Caco-2 (cell line): Measurements from ENCODE around the gene RBM8A. TPM values are rescaled to one million over a fixed set of nuclear protein-coding genes. Genes with fewer than 3 reads are reported as not detected.

ENCODE experiments used
- BruUV-seq: library from RNA; stranded (reverse); fragments of 400-500 nt; replicated peaks from 2 replicates; lab custom pipeline; 2021; lab: Mats Ljungman, UMichigan
- CTCF ChIA-PET: fragments of 300-600 bp; sonication (Branson Sonifier 250); formaldehyde crosslinking; loops from one replicate; lab custom pipeline; 2022; ENCODE audit warnings: antibody characterized with exemption; lab: Charles Lee
- POLR2A ChIA-PET: fragments of 300-600 bp; sonication (Branson Sonifier 250); formaldehyde crosslinking; loops from one replicate; lab custom pipeline; 2022; ENCODE audit warnings: antibody characterized with exemption; lab: Charles Lee
- DNase-seq, 2 experiments: peaks; one replicate each; pipeline versions ENCODE4 v3.0.0 to v3.0.0-alpha.2; 2020 to 2022
- H3K27me3 ChIP-seq: replicated peaks from 2 replicates; pipeline ENCODE4 v1.6.0; 2011; ENCODE audit warnings: low read length; ENCODE audit not compliant: control insufficient read depth, insufficient read depth
- H3K36me3 ChIP-seq: 2 replicates; pipeline ENCODE4 v1.5.1; 2011; ENCODE audit warnings: low read length; ENCODE audit not compliant: control insufficient read depth, insufficient read depth
- H3K4me1 ChIP-seq: fragments of 250-450 bp; sonication (Bioruptor Pico); 2 replicates; pipeline ENCODE4 v1.5.1; 2020; ENCODE audit warnings: mild to moderate bottlenecking
- H3K4me3 ChIP-seq: 2 replicates; pipeline ENCODE4 v1.5.1; 2011; ENCODE audit warnings: low read depth, mild to moderate bottlenecking, control low read depth, low read length
- H3K9me3 ChIP-seq: fragments of 250-450 bp; sonication (Bioruptor Pico); 2 replicates; pipeline ENCODE4 v1.5.1; 2020; ENCODE audit warnings: mild to moderate bottlenecking, moderate library complexity
- H3K27ac Mint-ChIP-seq: one replicate; pipeline ENCODE4 v1.8.0; 2022; ENCODE audit warnings: mixed read lengths; ENCODE audit not compliant: unreplicated experiment
- H3K27me3 Mint-ChIP-seq: one replicate; pipeline ENCODE4 v1.8.0; 2022; ENCODE audit warnings: mixed read lengths; ENCODE audit not compliant: insufficient read depth, unreplicated experiment
- H3K36me3 Mint-ChIP-seq: one replicate; pipeline ENCODE4 v1.8.0; 2022; ENCODE audit warnings: mild to moderate bottlenecking, mixed read lengths; ENCODE audit not compliant: insufficient read depth, unreplicated experiment
- H3K4me1 Mint-ChIP-seq: one replicate; pipeline ENCODE4 v1.8.0; 2022; ENCODE audit warnings: low read depth, mixed read lengths; ENCODE audit not compliant: unreplicated experiment
- H3K4me3 Mint-ChIP-seq: one replicate; pipeline ENCODE4 v1.8.0; 2022; ENCODE audit warnings: mild to moderate bottlenecking, moderate library complexity, mixed read lengths; ENCODE audit not compliant: unreplicated experiment
- H3K9me3 Mint-ChIP-seq: one replicate; pipeline ENCODE4 v1.8.0; 2022; ENCODE audit warnings: mixed read lengths; ENCODE audit not compliant: unreplicated experiment
- intact Hi-C: fragments of 100-400 bp; cut with micrococcal nuclease; formaldehyde crosslinking; loops from one replicate; pipeline ENCODE4 v1.10.0; 2022; ENCODE audit not compliant: unreplicated experiment
- total RNA-seq: library from RNA; stranded (reverse); gene quantifications from 2 replicates; pipeline ENCODE4 v1.2.3, GENCODE V29; 2022
- TF ChIP-seq, protein P1 (sequence below), 2 experiments: fragments of 200-600 bp in 1 of 2; IDR thresholded peaks; 1 replicate in 1 of 2; 2 replicates in 1 of 2; pipeline versions ENCODE4 v1.5.1 to v1.8.0; 2011 to 2022; ENCODE audit warnings: antibody characterized with exemption in 1 of 2, control low read depth in 1 of 2, inconsistent platforms in 1 of 2, low read depth in 1 of 2, low read length in 1 of 2, mild to moderate bottlenecking in 1 of 2, moderate library complexity in 1 of 2; ENCODE audit not compliant: insufficient read depth in 1 of 2, severe bottlenecking in 1 of 2, unreplicated experiment in 1 of 2

RBM8A gene
- total RNA-seq, 1 experiment from 2014 or later, result 185 TPM

DNA sequence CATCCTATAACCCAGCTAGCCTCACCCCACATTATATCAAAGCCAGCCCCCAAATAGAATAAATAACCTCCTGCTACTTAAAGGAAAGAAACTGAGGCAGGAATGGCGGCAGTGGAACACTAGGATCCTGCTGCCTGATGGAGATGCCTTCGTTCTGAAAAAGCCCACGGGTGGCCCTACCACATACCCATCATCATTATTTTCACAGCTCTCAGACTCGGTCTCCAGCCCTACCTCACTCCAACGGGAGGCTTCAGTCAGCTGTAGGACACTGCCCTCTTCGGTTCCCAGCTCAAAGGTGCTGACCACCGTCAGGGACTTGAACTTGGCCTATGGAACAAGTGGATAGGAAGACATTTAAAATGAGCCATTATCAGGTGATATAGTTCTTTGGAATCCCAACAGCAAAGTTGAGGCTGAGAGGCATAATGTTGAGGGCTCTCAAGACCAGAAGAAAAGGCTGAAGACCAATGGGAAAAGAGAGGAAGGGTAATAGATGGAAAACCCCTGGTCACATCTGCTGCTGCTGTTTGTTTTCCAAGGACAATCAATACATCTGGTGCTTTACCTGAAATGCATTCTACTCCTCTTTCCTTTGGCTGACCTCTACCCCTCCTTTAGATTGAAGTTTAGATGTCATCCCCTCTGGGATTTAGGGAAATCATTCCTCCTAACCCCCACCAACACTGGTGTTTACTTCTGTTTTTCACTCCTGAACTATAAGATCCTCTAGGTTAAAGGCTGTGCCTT lies 33.8 kb downstream of the RBM8A start:
- TF ChIP-seq, protein P1, sequence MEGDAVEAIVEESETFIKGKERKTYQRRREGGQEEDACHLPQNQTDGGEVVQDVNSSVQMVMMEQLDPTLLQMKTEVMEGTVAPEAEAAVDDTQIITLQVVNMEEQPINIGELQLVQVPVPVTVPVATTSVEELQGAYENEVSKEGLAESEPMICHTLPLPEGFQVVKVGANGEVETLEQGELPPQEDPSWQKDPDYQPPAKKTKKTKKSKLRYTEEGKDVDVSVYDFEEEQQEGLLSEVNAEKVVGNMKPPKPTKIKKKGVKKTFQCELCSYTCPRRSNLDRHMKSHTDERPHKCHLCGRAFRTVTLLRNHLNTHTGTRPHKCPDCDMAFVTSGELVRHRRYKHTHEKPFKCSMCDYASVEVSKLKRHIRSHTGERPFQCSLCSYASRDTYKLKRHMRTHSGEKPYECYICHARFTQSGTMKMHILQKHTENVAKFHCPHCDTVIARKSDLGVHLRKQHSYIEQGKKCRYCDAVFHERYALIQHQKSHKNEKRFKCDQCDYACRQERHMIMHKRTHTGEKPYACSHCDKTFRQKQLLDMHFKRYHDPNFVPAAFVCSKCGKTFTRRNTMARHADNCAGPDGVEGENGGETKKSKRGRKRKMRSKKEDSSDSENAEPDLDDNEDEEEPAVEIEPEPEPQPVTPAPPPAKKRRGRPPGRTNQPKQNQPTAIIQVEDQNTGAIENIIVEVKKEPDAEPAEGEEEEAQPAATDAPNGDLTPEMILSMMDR (IDR thresholded peaks at IDR 0.05; ENCODE audit: insufficient read depth in 1 of 2, low read depth in 1 of 2, low read length in 1 of 2, severe bottlenecking in 1 of 2, unreplicated experiment in 1 of 2), result no peak
- Histone ChIP-seq H3K36me3 (no peaks in the 10 kb centered on the region), H3K4me1 (no peaks in the 10 kb centered on the region), H3K9me3 (no peaks in the 10 kb centered on the region), H3K4me3 (no peak overlapping the region), H3K27me3 (no peaks in the 10 kb centered on the region)
- ChIA-PET POLR2A (no interaction called here), CTCF (interaction anchor here (1.8 to 2.2 kb wide), 3 partner anchors 34 to 84 kb away, joined by 7 to 32 read pairs (median 9); partner anchors contain the start of genes PIAS3 and RBM8A)
- Mint-ChIP-seq H3K4me1 (peaks cover 7% of the 10 kb centered on the region), H3K4me3 (no peak overlapping the region), H3K27me3 (no peaks in the 10 kb centered on the region), H3K27ac (no peak overlapping the region), H3K9me3 (no peaks in the 10 kb centered on the region), H3K36me3 (no peaks in the 10 kb centered on the region)
- no TSS peak for BruUV-seq
- intact Hi-C loops, result loop anchor here (2.0 to 5.0 kb wide), 3 partner anchors 34 to 144 kb away; partner anchors contain the start of gene RBM8A
- DNase-seq, result no peak

DNA sequence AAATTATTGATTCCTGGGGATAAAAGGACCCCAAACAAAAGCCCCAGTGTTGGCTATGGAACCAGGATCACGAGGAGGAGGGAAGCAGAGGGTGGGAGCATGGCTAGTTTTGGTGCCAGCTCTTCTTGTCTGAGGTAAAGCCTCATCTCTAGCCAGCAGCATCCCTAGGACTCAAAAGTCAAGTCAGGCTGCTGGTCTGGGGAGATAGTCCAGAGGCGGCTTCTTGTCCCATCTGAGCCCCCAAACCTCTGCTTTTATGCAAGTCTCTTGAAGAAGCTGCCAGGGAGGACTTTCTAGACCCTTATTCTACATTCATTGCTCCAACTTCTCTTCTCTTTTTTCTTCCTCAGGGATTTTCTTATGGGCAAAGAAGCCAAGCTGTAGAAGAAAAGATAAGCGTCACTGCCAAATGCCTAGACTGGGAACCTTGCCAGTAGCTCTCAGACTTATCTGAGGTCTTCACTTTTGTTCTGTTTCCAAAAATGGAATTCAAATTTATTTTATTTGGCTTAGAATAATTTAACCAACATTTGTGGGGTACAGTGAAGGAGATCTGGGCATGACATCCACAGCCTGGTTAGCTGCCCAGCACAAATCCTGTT lies 34.7 kb downstream of the RBM8A start:
- DNase-seq, result no peak
- TF ChIP-seq, protein P1 (IDR thresholded peaks at IDR 0.05; ENCODE audit: insufficient read depth in 1 of 2, low read depth in 1 of 2, low read length in 1 of 2, severe bottlenecking in 1 of 2, unreplicated experiment in 1 of 2), result no peak
- Histone ChIP-seq H3K4me3 (no peak overlapping the region), H3K4me1 (peaks cover 3% of the 10 kb centered on the region), H3K36me3 (no peaks in the 10 kb centered on the region), H3K27me3 (no peaks in the 10 kb centered on the region), H3K9me3 (no peaks in the 10 kb centered on the region)
- Mint-ChIP-seq H3K9me3 (no peaks in the 10 kb centered on the region), H3K27ac (peak overlapping the region; percentile 84), H3K4me1 (peaks cover 7% of the 10 kb centered on the region), H3K27me3 (no peaks in the 10 kb centered on the region), H3K36me3 (no peaks in the 10 kb centered on the region), H3K4me3 (peak overlapping the region; percentile 66)
- BruUV-seq, result TSS peak; percentile 59
- CTCF ChIA-PET, result interaction anchor here (0.9 to 2.3 kb wide), 18 partner anchors 9 to 143 kb away, joined by 3 to 32 read pairs (median 6); partner anchors contain the start of genes ANKRD34A, ITGA10, NUDT17 and PEX11B
- intact Hi-C loops, result loop anchor here (1.0 to 5.0 kb wide), 8 partner anchors 12 to 145 kb away; partner anchors contain the start of genes ITGA10 and RBM8A
- POLR2A ChIA-PET, result interaction anchor here (1.0 to 1.1 kb wide), 4 partner anchors 33 to 160 kb away, joined by 3 to 5 read pairs (median 4); partner anchors contain the start of genes ANKRD34A, POLR3GL and RBM8A
